K562 (cell line): ENCODE data around the gene ADGRA3. TPM values are rescaled to one million over a fixed set of nuclear protein-coding genes. Genes with fewer than 3 reads are reported as not detected.

Experiments
- ATAC-seq: fragments of 200-7000 bp; cut with Tn5 transposase; 3 replicates; pipeline ENCODE4 v1.9.1; 2020; ENCODE audit warnings: moderate library complexity
- BruUV-seq: library from RNA; stranded (reverse); fragments of 400-500 nt; replicated peaks from 2 replicates; lab custom pipeline; 2021; lab: Mats Ljungman, UMichigan
- CTCF ChIA-PET: fragments of 300-600 bp; formaldehyde crosslinking; extraction: SDS; loops from one replicate; lab custom pipeline; 2021; ENCODE audit warnings: low intra/inter-chr PET ratio; lab: Yijun Ruan, JAX
- POLR2A ChIA-PET: fragments of 300-600, 350-650 bp; sonication (Branson Sonifier 250); formaldehyde crosslinking; extraction: SDS; loops from one replicate; lab custom pipeline; 2021; ENCODE audit warnings: antibody characterized with exemption, inconsistent platforms; lab: Yijun Ruan, JAX
- DNase-seq, 4 experiments: peaks; one replicate each; pipeline versions ENCODE4 v3.0.0 to v3.0.0-alpha.2; 2011 to 2018; ENCODE audit warnings: low spot score in 3 of 4, mixed read lengths in 3 of 4; ENCODE audit errors: extremely low read depth in 1 of 4
- FAIRE-seq: peaks from 2 replicates; lab custom pipeline; 2011; peaks lifted over from hg19 to GRCh38; lab: Jason Lieb, UNC
- H2AFZ ChIP-seq: 2 replicates; pipeline ENCODE4 v1.6.0; 2011; ENCODE audit warnings: low read depth, low read length, control low read depth, inconsistent platforms
- H3K27ac ChIP-seq: fragments of 200-600 bp; 3 replicates; pipeline ENCODE4 v1.8.0; 2011; ENCODE audit warnings: low read depth, mild to moderate bottlenecking, control low read depth, inconsistent platforms, low read length, moderate library complexity, mixed read lengths; ENCODE audit errors: extremely low read depth
- H3K27me3 ChIP-seq, 2 experiments: fragments of 300-600 bp in 1 of 2; 2 replicates in 1 of 2; 3 replicates in 1 of 2; pipeline versions ENCODE4 v1.6.0 to v1.8.0; 2011; ENCODE audit warnings: inconsistent platforms in 2 of 2, low read length in 2 of 2, mild to moderate bottlenecking in 1 of 2, mixed read lengths in 1 of 2, moderate library complexity in 1 of 2; ENCODE audit not compliant: control insufficient read depth in 2 of 2, insufficient read depth in 2 of 2
- H3K36me3 ChIP-seq: fragments of 300-600 bp; 3 replicates; pipeline ENCODE4 v1.8.0; 2011; ENCODE audit warnings: mild to moderate bottlenecking, low read length, inconsistent platforms; ENCODE audit not compliant: control insufficient read depth, insufficient read depth
- H3K4me1 ChIP-seq, 2 experiments: fragments of 200-600 bp in 1 of 2; replicated peaks in 1 of 2; 2 replicates in 1 of 2; 3 replicates in 1 of 2; pipeline versions ENCODE4 v1.5.1 to v1.8.0; 2011; ENCODE audit warnings: inconsistent platforms in 2 of 2, low read length in 2 of 2, mild to moderate bottlenecking in 1 of 2, mixed read lengths in 1 of 2, moderate library complexity in 1 of 2; ENCODE audit not compliant: control insufficient read depth in 2 of 2, insufficient read depth in 2 of 2
- H3K4me2 ChIP-seq: 2 replicates; pipeline ENCODE4 v1.6.1; 2011; ENCODE audit warnings: low read length, control low read depth, inconsistent platforms, mixed read lengths; ENCODE audit not compliant: insufficient read depth
- H3K4me3 ChIP-seq: fragments of 200-600 bp; sonication (generic), shearing (Covaris generic); 2 replicates; pipeline ENCODE4 v1.5.1; 2016; ENCODE audit warnings: control low read depth, inconsistent platforms
- H3K79me2 ChIP-seq: fragments of 200-600 bp; 3 replicates; pipeline ENCODE4 v1.8.0; 2011; ENCODE audit warnings: low read length, inconsistent platforms; ENCODE audit not compliant: control insufficient read depth, insufficient read depth
- H3K9ac ChIP-seq, 2 experiments: 2 replicates each; pipeline versions ENCODE4 v1.6.0 to v1.6.1; 2011; ENCODE audit warnings: low read depth in 2 of 2, low read length in 2 of 2, control low read depth in 1 of 2, inconsistent platforms in 1 of 2, mild to moderate bottlenecking in 1 of 2, mixed read lengths in 1 of 2; ENCODE audit not compliant: insufficient read depth in 1 of 2
- H3K9me1 ChIP-seq: one replicate; pipeline ENCODE4 v1.6.0; 2011; ENCODE audit warnings: inconsistent platforms, mild to moderate bottlenecking, low read length, moderate library complexity; ENCODE audit not compliant: control insufficient read depth, insufficient read depth
- H3K9me3 ChIP-seq: replicated peaks from 2 replicates; pipeline ENCODE4 v1.5.1; 2011; ENCODE audit warnings: low read depth, low read length, inconsistent platforms; ENCODE audit not compliant: control insufficient read depth, insufficient read depth
- H4K20me1 ChIP-seq: replicated peaks from 2 replicates; pipeline ENCODE4 v1.6.1; 2011; ENCODE audit warnings: low read length, inconsistent platforms, mixed read lengths; ENCODE audit not compliant: control insufficient read depth, insufficient read depth
- DNMT1 ChIP-seq: fragments of 450-650 bp; IDR thresholded peaks from 2 replicates; pipeline ENCODE4 v1.6.1; 2016; ENCODE audit warnings: antibody characterized with exemption, mild to moderate bottlenecking
- GATAD2A ChIP-seq: fragments of 450-650 bp; IDR thresholded peaks from 2 replicates; pipeline ENCODE4 v1.6.1; 2017
- HCFC1 ChIP-seq: IDR thresholded peaks from 2 replicates; pipeline ENCODE4 v1.6.1; 2012; ENCODE audit warnings: low read depth, low read length, improper control_type of control experiment
- HMGXB4 ChIP-seq: sonication (generic); formaldehyde crosslinking; IDR thresholded peaks from 2 replicates; pipeline ENCODE4 v1.8.1; 2023; ENCODE audit warnings: mild to moderate bottlenecking, missing genetic modification reagents
- HNRNPH1 ChIP-seq: fragments of 200-400 bp; formaldehyde crosslinking; optimal IDR thresholded peaks from 2 replicates; pipeline ENCODE3; 2017; ENCODE audit warnings: low read depth, mild to moderate bottlenecking, low read length, moderate library complexity
- NBN ChIP-seq: fragments of 450-650 bp; IDR thresholded peaks from 2 replicates; pipeline ENCODE4 v1.6.1; 2016; ENCODE audit warnings: low read depth, mild to moderate bottlenecking
- NFATC3 ChIP-seq: fragments of 450-650 bp; IDR thresholded peaks from 2 replicates; pipeline ENCODE4 v1.6.1; 2017; ENCODE audit warnings: mild to moderate bottlenecking
- RBM14 ChIP-seq: fragments of 200-400 bp; formaldehyde crosslinking; IDR thresholded peaks from 2 replicates; pipeline ENCODE4 v1.6.1; 2018; ENCODE audit warnings: low read depth, mild to moderate bottlenecking, low read length, moderate library complexity, borderline replicate concordance; ENCODE audit not compliant: insufficient read depth
- TARDBP ChIP-seq: fragments of 450-650 bp; IDR thresholded peaks from 2 replicates; pipeline ENCODE4 v1.6.1; 2016
- THAP12 ChIP-seq: fragments of 250-450 bp; sonication (Bioruptor Pico); IDR thresholded peaks from 2 replicates; pipeline ENCODE4 v1.9.0; 2021; ENCODE audit warnings: mild to moderate bottlenecking, inconsistent platforms
- ZFP30 ChIP-seq: fragments of 250-450 bp; sonication (Bioruptor Pico); IDR thresholded peaks from 2 replicates; pipeline ENCODE4 v1.8.0; 2022; ENCODE audit warnings: moderate library complexity, mild to moderate bottlenecking, inconsistent platforms, borderline replicate concordance
- ZKSCAN3 ChIP-seq: fragments of 250-450 bp; sonication (Bioruptor Pico); IDR thresholded peaks from 2 replicates; pipeline ENCODE4 v1.4.0; 2020
- ZNF408 ChIP-seq: fragments of 250-450 bp; sonication (Bioruptor Pico); IDR thresholded peaks from 2 replicates; pipeline ENCODE4 v1.4.0; 2020; ENCODE audit warnings: low read depth, mild to moderate bottlenecking, moderate library complexity
- WGBS: fragments of 100-300 bp; shearing (Covaris generic); methylation state at CpG from one replicate; pipeline ENCODE4 v1.1.6; 2016; ENCODE audit warnings: low coverage, mixed read lengths; ENCODE audit not compliant: insufficient coverage; ENCODE audit errors: missing lambda C conversion rate; 5-methylcytosine and 5-hydroxymethylcytosine counted together
- in situ Hi-C: fragments of 300-500 bp; cut with MboI; formaldehyde crosslinking; loops from 4 replicates; pipeline ENCODE4 v1.15.0; 2018; ENCODE audit warnings: inconsistent platforms, mixed read lengths
- intact Hi-C: fragments of 100-400 bp; cut with micrococcal nuclease; formaldehyde crosslinking; loops from 2 replicates; pipeline ENCODE4 v1.14.2; 2022
- polyA plus RNA-seq, 8 experiments: library from polyadenylated mRNA; depleted of rRNA in 4 of 8; stranded (reverse) in 5 of 8; unstranded in 3 of 8; fragments of >200 nt; fragmentation: Nextera tagmentation in 2 of 8; fragmentation: Illumina TruSeq in 1 of 8; extraction: Ambion mirVana in 2 of 8; extraction: Trizol in 1 of 8; gene quantifications; 2 replicates each; pipeline versions ENCODE4 v1.2.1 to v1.2.3, GENCODE V29; 2011 to 2014; ENCODE audit warnings: inconsistent platforms in 1 of 8, missing spikeins in 1 of 8
- total RNA-seq, 7 experiments: library from RNA; depleted of rRNA in 6 of 7; stranded (reverse); fragments of >200 nt in 6 of 7; fragmentation: Illumina TruSeq in 2 of 7; extraction: Trizol in 2 of 7; gene quantifications; 2 replicates each; pipeline versions ENCODE4 v1.2.1 to v1.2.3, GENCODE V29; 2011 to 2021; ENCODE audit warnings: low replicate concordance in 1 of 7
- TF ChIP-seq, protein P1 (sequence below): sonication (generic); formaldehyde crosslinking; IDR thresholded peaks from 2 replicates; pipeline ENCODE4 v1.8.0; 2022; ENCODE audit warnings: mild to moderate bottlenecking, missing genetic modification reagents
- TF ChIP-seq, protein P2 (sequence below), 2 experiments: fragments of 450-650 bp; conservative IDR thresholded peaks; 2 replicates each; pipeline ENCODE4 v1.6.1; 2017; ENCODE audit warnings: mild to moderate bottlenecking in 2 of 2, moderate library complexity in 2 of 2

ADGRA3 gene
- total and polyA plus RNA-seq, 9 of the 15 experiments (the other 6 are each of a cell fraction or from before 2014, with no cell fraction given) = 0.06 to 2.3 (median 0.27) TPM; not detected in 3

DNA sequence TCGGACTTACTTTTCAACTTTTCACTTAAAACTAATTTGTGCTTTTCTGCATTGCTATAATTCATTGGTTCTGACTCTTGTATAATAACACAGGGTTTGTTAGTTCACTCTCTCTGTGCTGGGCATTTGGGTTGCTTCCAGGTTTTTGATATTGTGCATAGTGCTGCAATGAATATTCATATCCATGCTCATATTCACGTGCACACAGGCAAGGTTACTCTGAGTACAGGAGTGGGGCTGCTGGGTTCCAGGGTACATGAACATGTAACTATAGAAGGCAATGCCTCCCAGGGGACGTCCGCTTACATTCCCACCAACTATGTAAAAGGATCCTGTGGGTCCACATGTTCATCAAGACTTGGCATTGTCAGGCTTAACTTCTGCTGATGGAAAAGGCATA, 117.2 kb downstream of the ADGRA3 start:
- H3K9me3 ChIP-seq = no peaks in the 10 kb centered on the region
- intact Hi-C loops (no loop called here), in situ Hi-C loops (no loop called here)
- H3K9me1 ChIP-seq = no peaks in the 10 kb centered on the region
- DNase-seq (no peak), ATAC-seq (no peak), FAIRE-seq (no peak)
- no peak overlapping the region for H3K4me2 ChIP-seq
- no peak overlapping the region for H3K27ac ChIP-seq
- no peaks in the 10 kb centered on the region for H3K79me2 ChIP-seq
- H3K9ac ChIP-seq = no peak overlapping the region
- no TSS peak for BruUV-seq
- 0% methylated on average over 4 of the region's 4 CpGs for WGBS
- H3K27me3 ChIP-seq = no peaks in the 10 kb centered on the region
- H4K20me1 ChIP-seq = no peaks in the 10 kb centered on the region
- H3K4me3 ChIP-seq = no peak overlapping the region
- ChIA-PET CTCF (no interaction called here), POLR2A (no interaction called here)
- TF ChIP-seq DNMT1 = no peak
- TF ChIP-seq HCFC1 = no peak
- TF ChIP-seq ZFP30 (CRISPR knock-in tag) = no peak
- no peak for TF ChIP-seq ZNF408 (CRISPR knock-in tag)
- TF ChIP-seq, protein P1, sequence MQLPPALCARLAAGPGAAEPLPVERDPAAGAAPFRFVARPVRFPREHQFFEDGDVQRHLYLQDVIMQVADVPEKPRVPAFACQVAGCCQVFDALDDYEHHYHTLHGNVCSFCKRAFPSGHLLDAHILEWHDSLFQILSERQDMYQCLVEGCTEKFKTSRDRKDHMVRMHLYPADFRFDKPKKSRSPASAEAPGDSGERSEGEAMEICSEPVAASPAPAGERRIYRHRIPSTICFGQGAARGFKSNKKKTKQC (CRISPR knock-in tag) = no peak
- TF ChIP-seq GATAD2A = no peak
- TF ChIP-seq NBN = no peak
- no peak for TF ChIP-seq TARDBP
- no peak for TF ChIP-seq RBM14
- no peak for TF ChIP-seq HMGXB4
- TF ChIP-seq HNRNPH1 = no peak
- TF ChIP-seq ZKSCAN3 (CRISPR knock-in tag) = no peak
- TF ChIP-seq THAP12 (CRISPR knock-in tag) = no peak
- TF ChIP-seq, protein P2, sequence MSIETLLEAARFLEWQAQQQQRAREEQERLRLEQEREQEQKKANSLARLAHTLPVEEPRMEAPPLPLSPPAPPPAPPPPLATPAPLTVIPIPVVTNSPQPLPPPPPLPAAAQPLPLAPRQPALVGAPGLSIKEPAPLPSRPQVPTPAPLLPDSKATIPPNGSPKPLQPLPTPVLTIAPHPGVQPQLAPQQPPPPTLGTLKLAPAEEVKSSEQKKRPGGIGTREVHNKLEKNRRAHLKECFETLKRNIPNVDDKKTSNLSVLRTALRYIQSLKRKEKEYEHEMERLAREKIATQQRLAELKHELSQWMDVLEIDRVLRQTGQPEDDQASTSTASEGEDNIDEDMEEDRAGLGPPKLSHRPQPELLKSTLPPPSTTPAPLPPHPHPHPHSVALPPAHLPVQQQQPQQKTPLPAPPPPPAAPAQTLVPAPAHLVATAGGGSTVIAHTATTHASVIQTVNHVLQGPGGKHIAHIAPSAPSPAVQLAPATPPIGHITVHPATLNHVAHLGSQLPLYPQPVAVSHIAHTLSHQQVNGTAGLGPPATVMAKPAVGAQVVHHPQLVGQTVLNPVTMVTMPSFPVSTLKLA (conservative IDR thresholded peaks at IDR 0.05) = no peak
- TF ChIP-seq NFATC3 = no peak
- H2AFZ ChIP-seq = no peak overlapping the region
- no peaks in the 10 kb centered on the region for H3K36me3 ChIP-seq
- no peaks in the 10 kb centered on the region for H3K4me1 ChIP-seq
